GM18519 (cell line): ENCODE measurements around the gene STX10.
"Not testable (repeated sequence)": the region's sequence is repeated elsewhere in the genome, so short reads cannot be mapped to it uniquely, and the experiment has no call there.

Experiments used
- ATAC-seq: cut with Tn5 transposase; IDR thresholded peaks from one replicate; pipeline ENCODE4 v1.9.1; 2021; ENCODE audit warnings: mild to moderate bottlenecking, moderate library complexity; ENCODE audit not compliant: unreplicated experiment, low FRiP score

Gene STX10

DNA sequence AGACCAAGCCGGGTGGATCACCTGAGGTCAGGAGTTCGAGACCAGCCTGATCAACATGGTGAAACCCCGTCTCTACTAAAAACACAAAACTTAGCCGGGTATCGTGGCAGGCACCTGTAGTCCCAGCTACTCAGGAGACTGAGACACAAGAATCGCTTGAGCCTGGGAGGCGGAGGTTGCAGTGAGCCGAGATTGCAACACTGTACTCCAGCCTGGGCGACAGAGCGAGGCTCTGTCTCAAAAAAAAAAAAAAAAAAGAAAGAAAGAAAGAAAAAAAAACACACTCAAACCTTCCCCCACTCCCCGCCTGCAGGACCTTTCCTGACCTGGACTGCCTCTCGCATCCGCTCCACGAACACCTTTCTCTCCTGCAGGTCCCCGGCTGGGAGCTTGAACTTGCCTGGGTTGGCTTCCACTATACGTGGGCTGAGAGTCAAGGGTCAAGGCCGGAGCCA lies 975 bp downstream of the STX10 start:
- not testable (repeated sequence) for ATAC-seq

DNA sequence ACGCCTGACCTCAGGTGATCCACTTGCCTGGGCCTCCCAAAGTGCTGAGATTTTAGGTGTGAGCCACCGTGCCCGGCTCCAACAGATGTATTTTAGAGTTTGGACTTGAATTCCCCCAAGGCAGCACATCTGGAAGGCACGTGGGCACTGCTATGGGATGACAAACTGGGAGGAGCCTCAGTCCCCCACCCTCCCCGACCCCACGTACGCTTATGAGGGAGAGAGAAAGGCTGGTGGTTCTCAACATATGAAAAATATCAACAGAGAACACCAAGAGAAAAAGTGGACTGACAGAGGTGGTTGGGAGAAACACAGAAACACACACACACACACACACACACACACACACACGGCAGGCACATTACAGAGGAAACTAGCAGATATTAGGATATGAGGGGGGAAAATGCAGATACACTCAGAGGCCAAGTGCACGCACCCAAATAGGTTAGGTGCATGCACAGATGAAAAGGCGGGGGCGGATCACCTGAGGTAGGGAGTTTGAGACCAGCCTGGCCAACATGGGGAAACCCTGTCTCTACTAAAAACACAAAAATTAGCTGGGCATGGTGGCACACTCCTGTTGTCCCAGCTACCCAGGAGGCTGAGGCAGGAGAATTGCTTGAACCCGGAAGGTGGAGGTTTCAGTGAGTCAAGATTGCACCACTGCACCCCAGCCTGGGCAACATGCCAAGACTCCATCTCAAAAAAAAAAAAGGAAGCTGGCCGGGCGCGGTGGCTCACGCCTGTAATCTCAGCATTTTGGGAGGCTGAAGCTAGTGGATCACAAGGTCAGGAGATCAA lies 3.2 kb downstream of the STX10 start:
- ATAC-seq = no peak

DNA sequence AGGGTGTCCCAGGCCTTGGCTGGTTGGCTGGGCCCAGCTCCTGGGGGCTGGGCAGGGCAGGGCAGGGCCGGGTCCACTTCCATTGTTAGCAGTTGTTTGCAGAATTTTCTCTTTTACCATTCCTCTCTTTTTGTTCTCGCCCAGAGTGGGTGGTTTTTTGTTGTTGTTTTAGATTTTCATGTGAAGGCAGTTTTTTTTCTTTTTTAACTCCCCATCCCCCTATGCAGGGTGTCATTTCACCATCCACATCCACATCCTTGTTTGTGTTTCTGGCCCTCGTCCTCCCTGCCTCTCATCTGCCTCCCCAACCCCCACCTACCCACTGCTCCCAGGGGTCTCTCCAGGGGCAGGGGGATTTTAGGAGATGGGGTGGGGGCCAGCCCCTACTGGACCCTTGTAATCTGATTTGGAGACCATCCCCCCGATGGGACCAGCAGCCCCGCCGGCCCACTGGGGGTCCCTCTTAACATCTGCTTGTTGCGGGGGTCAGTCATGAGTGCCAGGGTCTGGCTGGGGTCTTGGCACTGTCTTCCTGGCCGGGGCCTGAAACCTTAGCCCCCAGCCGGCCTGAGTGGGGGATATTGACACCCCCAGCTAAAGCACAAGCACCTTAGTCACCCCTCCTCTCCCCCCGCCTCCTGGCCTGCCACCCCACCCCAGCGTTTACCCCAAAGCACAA lies 10.4 kb downstream of the STX10 start:
- no peak for ATAC-seq

DNA sequence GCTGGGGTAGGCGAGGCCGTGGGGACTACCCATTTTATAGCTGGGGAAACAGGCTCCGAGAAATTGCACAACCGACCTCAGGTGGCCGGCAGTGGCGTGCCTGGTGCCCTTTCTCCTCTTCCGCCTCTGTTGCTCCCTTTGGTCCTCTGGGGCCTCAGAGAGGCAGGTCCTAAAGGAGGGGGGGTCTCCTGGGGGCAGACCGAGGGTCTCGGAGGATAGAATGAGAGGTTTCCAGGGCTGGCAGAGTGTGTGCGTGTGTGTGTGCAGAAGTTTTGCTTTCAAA lies 11.3 kb downstream of the STX10 start:
- ATAC-seq = no peak

DNA sequence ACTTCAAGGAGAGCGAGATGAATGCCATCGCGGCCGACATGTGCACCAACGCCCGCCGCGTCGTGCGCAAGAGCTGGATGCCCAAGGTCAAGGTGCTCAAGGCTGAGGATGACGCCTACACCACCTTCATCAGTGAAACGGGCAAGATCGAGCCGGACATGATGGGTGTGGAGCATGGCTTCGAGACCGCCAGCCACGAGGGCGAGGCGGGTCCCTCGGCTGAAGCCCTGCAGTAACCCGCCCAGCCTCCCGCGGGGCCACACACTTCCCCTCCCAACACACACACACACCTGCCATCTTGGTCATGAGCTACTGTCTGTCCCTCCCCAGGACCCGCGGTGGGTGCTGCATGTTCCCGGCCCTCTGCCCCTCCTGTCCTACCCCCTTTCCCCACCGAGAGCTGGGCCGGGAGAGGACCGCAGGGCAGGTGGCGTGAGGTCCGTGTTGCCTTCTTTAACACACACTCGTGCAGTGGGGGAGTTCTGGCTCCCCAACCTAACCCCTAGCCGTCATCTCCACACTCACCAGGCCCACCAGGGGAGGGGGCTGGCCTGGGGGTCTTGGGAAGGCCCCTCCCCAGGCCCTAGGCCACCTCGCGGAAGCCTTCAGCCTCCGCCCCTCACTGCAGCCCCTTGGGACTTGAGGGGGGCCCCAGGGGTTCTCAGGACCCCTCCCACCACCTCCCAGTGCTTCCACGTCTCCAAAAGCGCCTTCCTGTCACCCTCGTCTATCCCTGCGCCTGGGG lies 11.8 kb downstream of the STX10 start:
- ATAC-seq = no peak

DNA sequence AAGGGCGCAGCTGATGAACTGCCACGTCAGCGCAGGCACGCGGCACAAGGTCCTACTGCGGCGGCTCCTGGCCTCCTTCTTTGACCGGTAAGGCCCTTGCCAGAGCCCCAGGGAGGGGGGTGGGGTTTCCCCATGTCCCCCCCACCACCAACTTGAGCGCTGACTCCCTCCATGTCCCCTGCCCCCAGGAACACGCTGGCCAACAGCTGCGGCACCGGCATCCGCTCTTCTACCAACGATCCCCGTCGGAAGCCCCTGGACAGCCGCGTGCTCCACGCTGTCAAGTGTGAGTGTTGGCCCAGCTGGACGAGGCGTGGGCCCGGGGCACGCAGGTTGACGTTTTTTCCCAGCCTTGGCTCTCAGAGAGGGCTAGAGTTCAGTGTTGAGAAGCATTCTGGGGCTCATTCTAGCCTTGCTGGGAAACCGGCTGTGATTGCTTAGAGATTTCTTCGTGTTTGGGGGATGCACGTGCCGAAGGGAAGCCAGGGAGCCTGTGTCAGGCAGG lies 12.8 kb downstream of the STX10 start:
- ATAC-seq = no peak

DNA sequence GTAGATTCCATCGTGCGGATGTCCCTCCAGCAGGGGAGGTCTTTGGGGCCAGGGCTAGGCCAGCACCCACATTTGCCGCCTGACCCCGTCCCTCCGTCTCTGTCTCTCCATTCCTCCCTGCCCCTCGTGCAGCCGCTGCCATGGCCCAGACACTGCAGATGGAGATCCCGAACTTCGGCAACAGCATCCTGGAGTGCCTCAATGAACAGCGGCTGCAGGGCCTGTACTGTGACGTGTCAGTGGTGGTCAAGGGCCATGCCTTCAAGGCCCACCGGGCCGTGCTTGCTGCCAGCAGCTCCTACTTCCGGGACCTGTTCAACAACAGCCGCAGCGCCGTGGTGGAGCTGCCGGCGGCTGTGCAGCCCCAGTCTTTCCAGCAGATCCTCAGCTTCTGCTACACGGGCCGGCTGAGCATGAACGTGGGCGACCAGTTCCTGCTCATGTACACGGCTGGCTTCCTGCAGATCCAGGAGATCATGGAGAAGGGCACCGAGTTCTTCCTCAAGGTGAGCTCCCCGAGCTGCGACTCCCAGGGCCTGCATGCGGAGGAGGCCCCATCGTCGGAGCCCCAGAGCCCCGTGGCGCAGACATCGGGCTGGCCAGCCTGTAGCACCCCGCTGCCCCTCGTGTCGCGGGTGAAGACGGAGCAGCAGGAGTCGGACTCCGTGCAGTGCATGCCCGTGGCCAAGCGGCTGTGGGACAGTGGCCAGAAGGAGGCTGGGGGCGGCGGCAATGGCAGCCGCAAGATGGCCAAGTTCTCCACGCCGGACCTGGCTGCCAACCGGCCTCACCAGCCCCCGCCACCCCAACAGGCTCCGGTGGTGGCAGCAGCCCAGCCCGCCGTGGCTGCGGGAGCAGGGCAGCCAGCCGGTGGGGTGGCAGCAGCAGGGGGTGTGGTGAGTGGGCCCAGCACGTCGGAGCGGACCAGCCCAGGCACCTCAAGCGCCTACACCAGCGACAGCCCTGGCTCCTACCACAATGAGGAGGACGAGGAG lies 14.8 kb downstream of the STX10 start:
- ATAC-seq = no peak

DNA sequence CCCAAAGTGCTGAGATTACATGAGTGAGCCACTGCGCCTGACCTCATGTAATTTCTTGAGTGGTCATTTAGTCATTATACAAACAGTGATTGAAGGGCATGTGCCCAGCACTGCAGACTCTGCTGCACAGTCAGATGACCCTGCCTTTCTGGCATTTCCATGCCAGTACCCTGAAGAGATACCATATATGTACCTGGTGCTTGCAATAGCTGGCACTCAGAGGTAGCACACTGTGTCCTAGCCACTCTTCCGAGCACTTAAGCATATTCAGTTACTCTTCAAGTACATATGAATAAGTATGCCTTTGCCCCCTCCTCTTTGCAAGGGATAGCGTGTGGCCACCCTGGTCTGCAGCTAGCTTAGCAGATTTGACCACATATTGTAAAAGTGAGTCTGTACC lies 15.5 kb downstream of the STX10 start:
- no peak for ATAC-seq

DNA sequence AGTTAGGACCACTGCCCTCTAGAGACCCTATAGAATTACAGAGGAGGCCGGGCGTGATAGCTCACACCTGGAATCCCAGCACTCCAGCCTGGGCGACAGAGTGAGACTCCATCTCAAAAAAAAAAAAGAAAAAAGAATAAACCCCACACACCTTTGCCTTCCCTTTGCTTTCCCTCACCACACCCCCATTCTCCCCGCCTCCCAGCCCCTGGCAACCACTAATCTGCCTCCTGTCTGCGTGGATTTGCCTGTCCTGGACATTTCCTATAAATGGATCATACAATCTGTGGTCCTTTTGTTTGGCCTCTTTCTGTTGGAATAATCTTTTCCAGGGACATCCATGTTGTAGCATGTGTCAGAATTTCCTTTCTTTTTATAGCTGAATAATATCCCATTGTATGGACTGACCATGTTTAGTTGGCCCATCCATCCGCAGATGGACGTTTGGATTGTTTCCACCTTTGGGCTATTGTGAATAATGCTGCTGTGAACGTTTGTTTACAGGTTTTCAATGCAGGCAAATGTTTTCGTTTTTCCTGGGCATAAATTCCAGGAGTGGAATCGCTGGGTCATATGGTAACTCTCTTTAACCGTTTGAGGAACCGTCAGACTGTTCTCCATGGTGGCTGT lies 16.8 kb downstream of the STX10 start:
- ATAC-seq = no peak

DNA sequence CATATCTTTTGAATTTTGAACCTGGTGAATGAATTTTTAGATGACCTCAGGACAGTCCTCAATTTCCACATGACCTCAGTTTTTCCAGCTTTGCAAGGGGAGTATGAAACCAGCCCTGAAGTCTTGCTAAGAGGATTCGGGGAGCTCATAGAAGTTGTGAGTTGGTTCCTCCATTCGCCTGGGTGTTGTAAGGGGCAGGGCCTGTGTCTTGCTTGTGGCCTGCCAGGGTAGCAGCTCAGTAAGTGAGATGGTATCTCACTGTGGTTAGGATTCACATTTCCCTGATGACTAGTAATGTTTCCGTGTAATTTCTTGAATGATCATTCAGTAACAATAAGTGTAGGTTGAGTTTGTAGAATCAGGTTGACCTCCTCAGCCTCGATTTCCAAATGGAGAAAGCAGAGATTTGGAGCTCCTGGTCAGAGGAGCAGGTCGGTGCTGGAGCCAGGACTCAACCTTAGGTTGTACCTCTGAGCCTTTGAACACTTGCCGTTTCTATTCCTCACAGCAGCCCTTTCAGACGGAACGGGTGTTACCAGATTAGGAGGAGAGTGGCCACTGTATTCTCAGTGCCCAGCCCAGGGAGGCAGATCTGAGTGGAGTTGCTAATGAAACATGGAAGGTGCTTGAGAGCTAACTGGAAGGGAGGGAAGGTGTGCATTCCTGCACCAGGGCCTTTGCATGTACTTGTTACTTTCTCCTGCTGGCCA lies 17.5 kb downstream of the STX10 start:
- ATAC-seq = no peak

DNA sequence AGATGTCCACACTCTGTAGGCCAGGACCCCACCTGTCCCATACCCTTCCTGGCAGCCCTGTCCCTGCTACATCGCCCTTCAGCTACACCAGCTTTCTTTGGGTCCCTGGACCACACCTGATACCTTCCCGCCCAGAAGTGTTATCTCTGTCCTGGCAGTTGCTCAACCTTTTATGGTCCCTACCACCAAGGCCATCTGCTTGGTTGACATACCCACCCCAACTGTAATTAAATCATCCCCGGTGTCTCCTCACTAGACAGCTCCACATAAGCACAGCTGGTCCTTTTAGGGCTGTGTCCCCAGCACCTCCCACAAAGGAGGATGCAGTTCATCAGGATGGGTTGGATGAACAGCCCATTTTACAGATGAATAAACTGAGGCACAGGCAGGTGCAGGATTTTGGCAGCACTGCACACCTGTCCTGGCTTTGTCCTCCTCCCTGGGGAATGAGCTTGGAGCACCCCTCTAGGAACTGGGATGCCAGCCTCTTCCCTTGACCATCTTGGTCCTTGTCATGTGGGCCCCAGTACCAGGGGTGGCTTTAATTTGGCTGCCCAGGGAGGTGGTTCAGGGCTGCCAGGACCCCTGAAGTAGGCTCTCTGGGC lies 19.2 kb downstream of the STX10 start:
- ATAC-seq = no peak

DNA sequence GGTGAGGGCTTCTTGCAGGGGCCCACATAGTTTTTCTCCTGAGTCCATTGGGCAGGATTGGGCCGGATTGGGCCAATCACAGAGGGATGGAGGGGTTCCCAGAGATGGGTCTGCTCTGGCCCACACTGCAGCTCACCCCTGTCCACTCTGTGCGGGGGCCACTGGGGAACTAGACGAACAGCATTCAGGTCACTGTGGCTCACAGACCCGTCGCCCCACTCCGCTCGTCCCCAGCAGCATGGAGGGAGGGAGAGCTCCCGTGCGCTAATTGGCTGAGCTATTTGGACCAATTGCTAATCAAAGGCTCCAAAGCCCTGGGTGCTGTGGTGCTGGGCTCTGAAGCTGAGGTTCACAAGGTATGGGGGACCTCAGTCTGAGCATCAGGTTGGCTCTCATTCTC lies 20.8 kb downstream of the STX10 start:
- ATAC-seq = no peak

DNA sequence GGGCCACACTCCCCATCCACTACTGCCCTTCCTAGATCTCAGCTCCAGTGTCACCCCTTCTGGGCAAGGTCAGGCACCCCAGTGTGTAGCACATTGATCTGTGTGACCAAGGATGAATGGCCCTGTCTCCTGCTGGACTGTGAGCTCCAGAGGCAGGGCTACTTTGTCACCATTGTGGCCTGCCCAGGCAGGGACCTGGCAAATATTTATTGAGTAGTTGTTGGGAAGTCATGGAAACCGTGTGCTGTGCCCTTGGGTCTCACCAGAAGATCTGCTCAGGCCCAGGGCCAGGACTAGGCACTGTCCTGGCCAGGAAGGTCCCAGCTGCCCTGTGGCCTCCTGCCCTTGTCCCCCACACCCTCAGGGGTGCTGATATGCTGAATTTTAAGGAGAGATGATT lies 21.6 kb downstream of the STX10 start:
- no peak for ATAC-seq

DNA sequence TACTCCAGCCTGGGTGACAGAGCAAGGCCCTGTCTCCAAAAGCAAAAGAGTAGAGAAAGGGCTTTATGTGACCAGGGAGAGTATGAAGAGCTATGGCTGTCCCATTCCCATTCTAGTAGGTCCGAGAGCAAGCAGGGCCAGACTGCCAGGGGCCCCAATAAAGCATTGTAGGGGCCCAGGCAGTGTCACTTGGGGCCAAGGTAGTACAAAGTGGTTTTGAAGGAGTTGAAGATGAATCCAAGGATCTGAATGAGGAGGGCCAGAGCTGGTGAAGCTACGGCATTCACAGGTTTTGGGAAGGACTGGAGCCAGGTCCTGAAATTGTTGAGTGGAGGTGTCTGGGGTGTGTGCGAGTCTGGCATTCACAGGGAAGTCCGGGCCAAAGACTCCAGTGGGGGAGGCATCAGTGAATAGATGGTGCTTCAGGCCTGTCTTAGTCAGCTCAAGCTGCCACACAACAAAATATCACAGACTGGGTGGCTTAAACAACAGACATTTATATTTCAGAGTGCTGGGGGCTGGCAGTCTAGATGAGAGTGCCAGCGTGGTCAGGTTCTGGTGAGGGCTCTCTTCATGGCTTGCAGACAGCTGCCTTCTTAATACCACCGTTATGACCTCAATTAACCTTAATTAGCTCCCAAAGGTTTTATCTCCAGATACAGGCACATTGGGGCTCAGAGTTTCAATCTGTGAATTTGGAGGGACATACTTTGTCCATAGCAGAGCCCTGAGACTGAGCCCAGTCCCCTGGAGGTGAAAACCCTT lies 22.2 kb downstream of the STX10 start:
- no peak for ATAC-seq

DNA sequence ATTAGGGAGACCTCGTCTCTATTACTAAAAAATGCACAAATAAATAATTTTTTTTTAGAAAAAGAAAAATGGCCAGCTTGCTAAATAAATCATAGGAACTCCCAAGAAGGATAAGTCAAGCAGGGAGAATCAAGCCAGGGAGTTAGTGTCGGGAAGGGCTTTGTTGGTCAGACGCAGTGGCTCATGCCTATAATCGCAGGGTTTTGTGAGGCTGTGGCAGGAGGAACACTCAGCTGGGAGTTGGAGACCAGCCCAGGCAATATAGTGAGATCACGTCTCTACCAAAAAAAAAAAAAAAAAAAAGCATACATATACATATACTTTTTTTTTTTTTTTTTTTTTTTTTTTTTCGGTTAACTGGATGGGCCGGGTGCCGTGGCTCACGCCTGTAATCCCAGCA lies 23.1 kb downstream of the STX10 start:
- ATAC-seq = no peak

DNA sequence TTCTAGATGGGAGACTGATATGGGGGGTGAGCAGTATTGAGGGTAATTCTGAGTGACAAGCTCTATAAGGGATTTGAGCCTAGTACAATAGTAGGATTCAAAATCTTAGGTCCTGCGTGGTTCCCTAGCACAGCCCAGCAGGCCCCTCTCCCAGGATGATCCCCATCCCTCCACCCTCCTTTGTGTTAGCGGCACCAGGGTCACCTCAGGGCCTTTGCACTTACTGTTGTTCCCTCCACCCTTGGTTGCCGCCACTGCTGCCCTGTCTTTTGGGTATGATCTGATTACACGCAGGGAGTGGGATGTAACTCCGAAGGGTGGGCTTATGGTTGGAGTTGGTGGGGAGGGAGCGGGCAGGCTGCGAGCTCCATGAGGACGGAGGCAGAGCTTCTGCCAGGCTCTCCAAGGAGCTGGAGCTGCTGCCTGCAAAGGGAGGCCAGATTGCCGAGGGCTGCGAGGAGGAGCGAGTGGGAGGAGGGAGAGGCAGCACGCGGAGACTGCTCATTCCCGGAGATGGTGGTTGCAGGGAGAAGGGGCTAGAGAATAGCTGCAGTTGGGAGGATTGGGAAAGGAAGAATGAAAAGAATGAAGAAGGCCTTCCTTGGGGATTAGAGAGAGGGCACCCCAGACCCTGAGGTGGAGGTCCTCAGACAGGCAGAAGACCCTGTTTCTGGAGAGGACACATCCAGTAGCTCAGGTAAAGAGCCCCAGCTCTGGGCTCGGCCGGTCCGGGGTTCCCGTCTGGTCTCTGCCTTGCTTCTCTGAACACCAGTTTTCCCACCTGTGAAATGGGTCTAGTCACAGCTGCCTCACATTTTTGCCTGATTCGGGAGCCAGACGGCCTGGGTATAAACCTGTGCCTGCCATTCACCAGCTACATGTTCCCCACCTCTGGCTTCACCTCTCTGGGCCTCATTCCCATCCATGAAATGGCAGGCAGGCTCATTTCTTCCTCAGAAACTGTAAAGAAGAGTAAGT lies 26.9 kb downstream of the STX10 start:
- ATAC-seq = no peak
